H9 (cell line): ENCODE data around the gene B3GAT3. TPM values are rescaled to one million over a fixed set of nuclear protein-coding genes. Genes with fewer than 3 reads are reported as not detected.

Experiments
- DNase-seq: peaks from one replicate; pipeline ENCODE4 v3.0.0-alpha.2; 2017
- H2AFZ ChIP-seq: one replicate; pipeline ENCODE4 v1.6.1; 2013; ENCODE audit warnings: mild to moderate bottlenecking, low read length, control low read depth, moderate library complexity
- H2AK5ac ChIP-seq: 2 replicates; pipeline ENCODE4 v1.6.1; 2013; ENCODE audit warnings: low read length, control low read depth, mixed read lengths; ENCODE audit not compliant: insufficient read length
- H2BK120ac ChIP-seq: one replicate; pipeline ENCODE4 v1.6.1; 2013; ENCODE audit warnings: low read depth, mild to moderate bottlenecking, low read length, control low read depth, inconsistent platforms; ENCODE audit not compliant: poor library complexity, severe bottlenecking
- H2BK12ac ChIP-seq: 2 replicates; pipeline ENCODE4 v1.6.1; 2013; ENCODE audit warnings: low read length, control low read depth, mixed read lengths, low read depth; ENCODE audit not compliant: insufficient read length
- H2BK15ac ChIP-seq: 2 replicates; pipeline ENCODE4 v1.6.1; 2013; ENCODE audit warnings: low read depth, low read length, control low read depth
- H2BK20ac ChIP-seq: one replicate; pipeline ENCODE4 v1.6.1; 2013; ENCODE audit warnings: low read depth, mild to moderate bottlenecking, low read length, control low read depth, inconsistent platforms; ENCODE audit not compliant: poor library complexity, severe bottlenecking
- H2BK5ac ChIP-seq: 2 replicates; pipeline ENCODE4 v1.6.1; 2013; ENCODE audit warnings: low read length, control low read depth, mixed read lengths; ENCODE audit not compliant: insufficient read length
- H3K14ac ChIP-seq: 2 replicates; pipeline ENCODE4 v1.6.1; 2013; ENCODE audit warnings: low read length, control low read depth; ENCODE audit not compliant: insufficient read depth
- H3K18ac ChIP-seq: 2 replicates; pipeline ENCODE4 v1.6.1; 2013; ENCODE audit warnings: low read depth, mild to moderate bottlenecking, mixed read lengths, low read length, control low read depth; ENCODE audit not compliant: insufficient read length
- H3K23ac ChIP-seq: 2 replicates; pipeline ENCODE4 v1.6.1; 2013; ENCODE audit warnings: low read length, control low read depth, mixed read lengths, low read depth; ENCODE audit not compliant: insufficient read length
- H3K23me2 ChIP-seq: 2 replicates; pipeline ENCODE4 v1.6.1; 2013; ENCODE audit warnings: low read depth, mild to moderate bottlenecking, mixed read lengths, low read length, control low read depth; ENCODE audit not compliant: insufficient read length, poor library complexity, severe bottlenecking
- H3K27ac ChIP-seq: 2 replicates; pipeline ENCODE4 v1.5.1; 2013; ENCODE audit warnings: low read length, control low read depth, mixed read lengths, low read depth; ENCODE audit not compliant: insufficient read length
- H3K27me3 ChIP-seq: 2 replicates; pipeline ENCODE4 v1.6.1; 2013; ENCODE audit warnings: low read length, control low read depth, inconsistent platforms; ENCODE audit not compliant: insufficient read depth
- H3K4ac ChIP-seq: 2 replicates; pipeline ENCODE4 v1.6.1; 2013; ENCODE audit warnings: low read depth, mild to moderate bottlenecking, control low read depth, inconsistent platforms, low read length, moderate library complexity
- H3K4me1 ChIP-seq: 2 replicates; pipeline ENCODE4 v1.6.1; 2013; ENCODE audit warnings: low read length, control low read depth, inconsistent platforms; ENCODE audit not compliant: insufficient read depth
- H3K4me2 ChIP-seq: 2 replicates; pipeline ENCODE4 v1.6.1; 2013; ENCODE audit warnings: low read length, control low read depth, mixed read lengths; ENCODE audit not compliant: insufficient read length, insufficient read depth
- H3K56ac ChIP-seq: 2 replicates; pipeline ENCODE4 v1.6.1; 2013; ENCODE audit warnings: low read depth, mild to moderate bottlenecking, mixed read lengths, low read length, control low read depth; ENCODE audit not compliant: insufficient read length
- H3K79me1 ChIP-seq: 2 replicates; pipeline ENCODE4 v1.6.1; 2013; ENCODE audit warnings: low read depth, mild to moderate bottlenecking, moderate library complexity, low read length, control low read depth, inconsistent platforms; ENCODE audit not compliant: insufficient read depth, poor library complexity, severe bottlenecking
- H3K79me2 ChIP-seq: 2 replicates; pipeline ENCODE4 v1.6.1; 2013; ENCODE audit warnings: low read length, control low read depth, inconsistent platforms; ENCODE audit not compliant: insufficient read depth
- H3K9ac ChIP-seq: 2 replicates; pipeline ENCODE4 v1.6.1; 2013; ENCODE audit warnings: low read length, control low read depth, mixed read lengths; ENCODE audit not compliant: insufficient read length; ENCODE audit errors: extremely low read depth
- H3K9me3 ChIP-seq: one replicate; pipeline ENCODE4 v1.6.1; 2013; ENCODE audit warnings: low read depth, low read length, inconsistent platforms; ENCODE audit not compliant: control insufficient read depth
- H3T11ph ChIP-seq: one replicate; pipeline ENCODE4 v1.6.1; 2013; ENCODE audit warnings: mild to moderate bottlenecking, low read length, control low read depth, inconsistent platforms
- H4K20me1 ChIP-seq: one replicate; pipeline ENCODE4 v1.6.1; 2013; ENCODE audit not compliant: control insufficient read depth, insufficient read length, insufficient read depth
- H4K5ac ChIP-seq: 2 replicates; pipeline ENCODE4 v1.6.1; 2013; ENCODE audit warnings: low read depth, mild to moderate bottlenecking, mixed read lengths, low read length, control low read depth; ENCODE audit not compliant: insufficient read length
- H4K8ac ChIP-seq: replicated peaks from 2 replicates; pipeline ENCODE4 v1.6.1; 2013; ENCODE audit warnings: low read length, control low read depth, mixed read lengths, low read depth; ENCODE audit not compliant: insufficient read length
- H4K91ac ChIP-seq: 2 replicates; pipeline ENCODE4 v1.6.1; 2013; ENCODE audit warnings: low read depth, mild to moderate bottlenecking, moderate library complexity, mixed read lengths, low read length, control low read depth; ENCODE audit not compliant: insufficient read length
- H3K27ac Mint-ChIP-seq, 3 experiments: 2 replicates in 2 of 3; 3 replicates in 1 of 3; pipeline ENCODE4 v1.8.0; 2020 to 2021; ENCODE audit warnings: mixed read lengths in 3 of 3, mild to moderate bottlenecking in 1 of 3, moderate library complexity in 1 of 3
- H3K27me3 Mint-ChIP-seq: 2 replicates; pipeline ENCODE4 v1.8.0; 2021; ENCODE audit warnings: low read depth, mild to moderate bottlenecking, moderate library complexity, mixed read lengths
- H3K36me3 Mint-ChIP-seq, 3 experiments: 2 replicates in 2 of 3; 3 replicates in 1 of 3; pipeline ENCODE4 v1.8.0; 2020 to 2021; ENCODE audit warnings: low read depth in 3 of 3, mixed read lengths in 3 of 3; ENCODE audit not compliant: insufficient read depth in 1 of 3
- H3K4me1 Mint-ChIP-seq, 2 experiments: 2 replicates each; pipeline ENCODE4 v1.8.0; 2020; ENCODE audit warnings: mixed read lengths in 2 of 2
- H3K4me3 Mint-ChIP-seq, 2 experiments: 2 replicates in 1 of 2; 3 replicates in 1 of 2; pipeline ENCODE4 v1.8.0; 2020 to 2021; ENCODE audit warnings: mild to moderate bottlenecking in 2 of 2, mixed read lengths in 2 of 2, moderate library complexity in 1 of 2
- H3K9me3 Mint-ChIP-seq, 2 experiments: 2 replicates in 1 of 2; 3 replicates in 1 of 2; pipeline ENCODE4 v1.8.0; 2020; ENCODE audit warnings: mild to moderate bottlenecking in 2 of 2, mixed read lengths in 2 of 2, moderate library complexity in 1 of 2
- CTCF ChIP-seq: fragments of 200-600 bp; sonication (generic); conservative IDR thresholded peaks from 3 replicates; pipeline ENCODE4 v1.8.0; 2021; ENCODE audit warnings: antibody characterized with exemption, mild to moderate bottlenecking
- WGBS: extraction: QIAGEN DNeasy Blood & Tissue Kit; methylation state at CpG from one replicate; pipeline ENCODE4 v1.1.7; 2013; ENCODE audit warnings: missing lambda C conversion rate, low lambda C conversion rate, mixed read lengths; ENCODE audit not compliant: insufficient read length; ENCODE audit errors: extremely low coverage; 5-methylcytosine and 5-hydroxymethylcytosine counted together
- total RNA-seq: library from RNA; stranded (reverse); gene quantifications from 2 replicates; pipeline ENCODE4 v1.2.1, GENCODE V29; 2021

The B3GAT3 gene
- total RNA-seq, 1 experiment from 2014 or later = 30.8 TPM

- no peak overlapping the region for H2AK5ac ChIP-seq
- H3T11ph ChIP-seq = no peak overlapping the region
- H4K8ac ChIP-seq = no peak overlapping the region
- Mint-ChIP-seq H3K36me3 (peaks cover 63 to 94% (median 83%) of the 10 kb centered on the region in 3 experiments), H3K27me3 (no peaks in the 10 kb centered on the region), H3K9me3 (no peaks in the 10 kb centered on the region), H3K27ac (peak overlapping the region in 1 of 3 experiments; percentile 95; a peak in 2 of 7 replicates), H3K4me3 (peak overlapping the region in 1 of 2 experiments; percentile 16; a peak in 2 of 5 replicates), H3K4me1 (peaks cover 29 to 33% of the 10 kb centered on the region in 2 experiments)
- H3K4ac ChIP-seq = no peak overlapping the region
- no peak overlapping the region for H2BK20ac ChIP-seq
- H3K23me2 ChIP-seq = no peaks in the 10 kb centered on the region
- H3K14ac ChIP-seq = no peak overlapping the region
- H3K4me2 ChIP-seq = no peak overlapping the region
- no peak overlapping the region for H2AFZ ChIP-seq
- no peak overlapping the region for H4K91ac ChIP-seq
- no peak overlapping the region for H2BK5ac ChIP-seq
- TF ChIP-seq CTCF = no peak
- WGBS = no CpG with 5 or more reads among the region's 8 CpGs
- H3K9ac ChIP-seq = no peak overlapping the region
- H4K20me1 ChIP-seq = no peaks in the 10 kb centered on the region
- H3K18ac ChIP-seq = no peak overlapping the region
- no peak for DNase-seq
- peaks cover 3% of the 10 kb centered on the region; the same call in 1 of the 2 replicates for H3K79me2 ChIP-seq
- H3K9me3 ChIP-seq = no peaks in the 10 kb centered on the region
- no peak overlapping the region for H3K56ac ChIP-seq
- H3K79me1 ChIP-seq = peaks cover 5% of the 10 kb centered on the region
- H4K5ac ChIP-seq = no peak overlapping the region
- no peak overlapping the region for H2BK15ac ChIP-seq
- H3K4me1 ChIP-seq = no peaks in the 10 kb centered on the region
- no peak overlapping the region for H3K23ac ChIP-seq
- H2BK12ac ChIP-seq = no peak overlapping the region
- no peak overlapping the region for H3K27ac ChIP-seq
- H2BK120ac ChIP-seq = no peak overlapping the region
- no peaks in the 10 kb centered on the region for H3K27me3 ChIP-seq
Observed at GRCh38 chr11:62567018-62567633, 54.7 kb downstream of the B3GAT3 start.
